GM11168 (cell line): ENCODE measurements around the gene PLAC9.

Experiments
- in situ Hi-C: fragments of 300-500 bp; cut with MboI; formaldehyde crosslinking; loops from one replicate; pipeline ENCODE4 v1.12.0; 2022; ENCODE audit warnings: low sequenced_read_pairs; ENCODE audit not compliant: unreplicated experiment

PLAC9 gene

GRCh38 chr10:80158598-80159127 is 26.1 kb downstream of the PLAC9 start:
- in situ Hi-C loops: no loop called here

- in situ Hi-C loops: no loop called here
These were observed 26.8 kb downstream of the PLAC9 start for GRCh38 chr10:80159166-80159873.

- in situ Hi-C loops: no loop called here
These were observed 28.1 kb downstream of the PLAC9 start for GRCh38 chr10:80160361-80161320.

- in situ Hi-C loops: no loop called here
These were observed 29.0 kb downstream of the PLAC9 start for GRCh38 chr10:80161321-80162083.

- in situ Hi-C loops: no loop called here
These were observed 31.3 kb downstream of the PLAC9 start for GRCh38 chr10:80163741-80164341.

GRCh38 chr10:80164596-80164995 is 32.1 kb downstream of the PLAC9 start:
- in situ Hi-C loops: no loop called here

- in situ Hi-C loops: no loop called here
These were observed 32.6 kb downstream of the PLAC9 start for GRCh38 chr10:80165173-80165572.

GRCh38 chr10:80166581-80167470 is 34.3 kb downstream of the PLAC9 start:
- in situ Hi-C loops: no loop called here

- in situ Hi-C loops: no loop called here
These were observed 35.1 kb downstream of the PLAC9 start for GRCh38 chr10:80167471-80168161.

- in situ Hi-C loops: no loop called here
These were observed 35.6 kb downstream of the PLAC9 start for GRCh38 chr10:80168162-80168511.

GRCh38 chr10:80168679-80169380 is 36.3 kb downstream of the PLAC9 start:
- in situ Hi-C loops: no loop called here

- in situ Hi-C loops: no loop called here
These were observed 37.5 kb downstream of the PLAC9 start for GRCh38 chr10:80170026-80170425.

- in situ Hi-C loops: no loop called here
These were observed 38.1 kb downstream of the PLAC9 start for GRCh38 chr10:80170641-80171040.

GRCh38 chr10:80171248-80171660 is 38.7 kb downstream of the PLAC9 start:
- in situ Hi-C loops: no loop called here

- in situ Hi-C loops: no loop called here
These were observed 40.4 kb downstream of the PLAC9 start for GRCh38 chr10:80172896-80173295.

- in situ Hi-C loops: no loop called here
These were observed 40.9 kb downstream of the PLAC9 start for GRCh38 chr10:80173466-80173865.

- in situ Hi-C loops: no loop called here
These were observed 42.3 kb downstream of the PLAC9 start for GRCh38 chr10:80174641-80175395.
